ENCODE results near the gene CFAP46.
A peak's percentile ranks its signal among the peaks of the same experiment; 100 is the strongest.
"Not testable (repeated sequence)": the region's sequence is repeated elsewhere in the genome, so short reads cannot be mapped to it uniquely, and the experiment has no call there.

Gene CFAP46

DNA sequence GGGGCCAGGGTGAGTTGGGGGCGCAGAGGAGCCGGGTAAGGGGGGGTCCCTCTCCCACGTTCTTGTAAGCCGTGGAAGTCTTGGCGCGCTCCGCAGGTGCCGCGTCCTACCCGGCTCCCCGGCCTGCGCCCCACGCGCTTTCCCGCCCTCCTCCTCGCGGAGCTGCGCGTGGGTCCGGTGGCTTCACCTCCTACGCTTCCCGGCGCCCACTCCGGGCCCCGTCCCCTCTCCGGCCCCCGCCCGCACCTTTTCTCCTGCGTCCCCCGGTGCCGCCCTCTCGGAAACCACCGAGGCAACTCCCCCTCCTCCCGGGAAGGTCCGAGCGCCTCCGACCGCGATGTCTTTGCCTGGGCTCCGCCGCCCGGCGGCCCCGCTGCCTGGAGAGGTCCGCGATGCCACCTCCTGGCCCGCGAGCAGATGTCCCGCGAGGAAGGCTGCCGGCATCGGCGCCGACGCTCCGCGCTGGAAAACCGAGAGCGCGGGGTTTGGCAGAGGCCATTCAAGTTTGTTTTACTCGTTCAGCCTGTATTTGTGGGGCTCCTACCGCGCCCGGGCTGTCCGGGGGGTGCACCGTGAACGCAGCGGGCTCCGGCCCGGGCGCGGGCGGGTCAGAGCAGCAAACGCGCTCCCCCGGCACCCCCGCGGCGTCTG is 154.1 kb downstream of the CFAP46 start:
- no peak for ATAC-seq
- peak; percentile 15 for DNase-seq

DNA sequence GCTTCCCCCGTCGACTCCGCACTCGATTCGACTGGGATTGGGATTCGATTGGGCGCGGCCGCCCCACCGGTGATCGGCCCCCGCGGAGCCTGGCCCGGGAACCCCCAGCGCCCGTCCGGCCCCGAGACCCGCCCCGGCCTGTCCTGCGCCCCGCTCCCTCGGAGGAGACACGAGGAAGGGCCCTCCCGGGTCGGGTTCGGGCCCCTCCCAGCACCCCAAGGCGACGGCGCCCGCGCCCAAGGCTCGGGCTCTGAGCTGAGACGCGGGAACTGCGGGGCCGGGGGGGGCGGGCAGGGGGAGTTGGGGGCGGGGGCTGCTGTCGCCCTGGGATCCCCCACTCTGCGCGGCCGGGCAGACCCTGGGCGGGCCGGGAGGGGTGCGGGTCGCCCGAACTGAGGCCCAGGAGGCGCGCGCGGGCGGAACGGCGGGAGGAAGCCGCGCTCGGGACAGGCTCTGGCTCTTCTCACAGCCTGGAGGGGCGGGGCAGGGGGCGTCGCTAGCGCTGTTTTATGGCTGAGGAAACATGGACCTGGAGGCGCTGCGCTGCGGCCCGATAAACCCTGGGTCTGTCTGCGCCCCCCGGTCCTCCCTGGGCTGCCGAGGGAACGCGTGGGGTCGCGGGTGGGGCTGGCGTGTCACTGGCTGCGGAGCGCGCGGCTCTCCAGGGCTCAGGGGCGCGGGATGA is 154.7 kb downstream of the CFAP46 start:
- peak; percentile 29 for DNase-seq
- ATAC-seq = peak; percentile 14

DNA sequence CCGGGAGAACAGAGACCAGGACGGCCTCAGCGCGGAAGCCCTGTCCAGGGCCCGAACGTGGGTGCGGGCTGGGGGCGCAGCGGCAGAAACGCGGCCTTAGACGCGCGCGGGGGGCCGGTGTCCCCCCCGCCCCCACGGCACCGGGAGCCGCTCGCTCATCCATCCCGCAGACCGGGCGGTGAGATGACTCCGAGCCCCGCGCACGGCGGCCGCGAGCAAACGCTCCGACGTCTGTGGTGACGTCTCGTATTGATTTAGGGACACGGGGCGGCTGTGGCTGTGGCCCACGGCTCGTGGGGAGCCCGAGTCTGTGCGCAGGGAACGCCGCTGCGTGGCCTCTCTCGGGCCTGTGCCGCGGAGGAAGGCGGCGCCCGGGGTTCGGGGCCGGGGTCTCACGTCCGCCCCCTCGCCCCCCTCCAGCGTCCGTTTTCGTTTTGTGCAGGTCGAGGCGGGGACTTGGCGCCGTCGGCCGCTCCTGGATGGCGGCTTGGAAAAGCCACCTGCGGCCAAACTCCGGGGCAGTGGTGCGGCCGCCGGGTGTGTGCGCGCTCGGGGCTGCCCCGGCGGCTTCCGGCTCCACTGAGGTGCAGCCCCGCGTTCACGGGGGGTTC is 155.4 kb downstream of the CFAP46 start:
- no peak for ATAC-seq
- DNase-seq = no peak

DNA sequence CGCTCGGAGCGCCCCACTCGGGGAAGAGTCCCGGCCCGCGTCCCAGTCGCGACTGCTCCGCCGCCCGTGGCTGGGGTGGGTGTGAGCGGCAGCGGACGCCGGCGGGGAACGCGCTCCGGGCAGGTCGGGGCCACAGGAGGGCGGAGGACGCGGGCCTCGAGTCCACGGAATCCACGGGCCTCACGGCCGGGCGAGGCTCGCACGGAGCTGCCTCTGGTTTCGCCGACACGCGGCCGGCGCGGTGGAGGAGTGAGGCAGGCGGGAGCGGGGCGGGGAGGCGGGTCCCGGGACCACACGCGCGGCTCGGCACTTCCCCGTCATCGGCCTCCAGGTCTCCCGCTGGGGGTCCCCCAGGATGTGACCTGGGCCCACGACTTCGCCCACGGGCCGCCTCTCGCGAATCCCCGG is 155.9 kb downstream of the CFAP46 start:
- ATAC-seq = no peak

GRCh38 chr10:132785723-132786475 is 156.5 kb downstream of the CFAP46 start, which contains the start of gene NKX6-2:
Gene NKX6-2, minus strand, starts transcription at chr10:132786147. Its CDS starts 199 bp downstream, at chr10:132785948.
- DNase-seq (no peak), ATAC-seq (no peak)

More for the DNA sequence above, 155.9 kb downstream of the CFAP46 start:
- no peak for DNase-seq

GRCh38 chr10:132784866-132785722 is 157.3 kb downstream of the CFAP46 start:
- DNase-seq = peak; percentile 22
- no peak for ATAC-seq

DNA sequence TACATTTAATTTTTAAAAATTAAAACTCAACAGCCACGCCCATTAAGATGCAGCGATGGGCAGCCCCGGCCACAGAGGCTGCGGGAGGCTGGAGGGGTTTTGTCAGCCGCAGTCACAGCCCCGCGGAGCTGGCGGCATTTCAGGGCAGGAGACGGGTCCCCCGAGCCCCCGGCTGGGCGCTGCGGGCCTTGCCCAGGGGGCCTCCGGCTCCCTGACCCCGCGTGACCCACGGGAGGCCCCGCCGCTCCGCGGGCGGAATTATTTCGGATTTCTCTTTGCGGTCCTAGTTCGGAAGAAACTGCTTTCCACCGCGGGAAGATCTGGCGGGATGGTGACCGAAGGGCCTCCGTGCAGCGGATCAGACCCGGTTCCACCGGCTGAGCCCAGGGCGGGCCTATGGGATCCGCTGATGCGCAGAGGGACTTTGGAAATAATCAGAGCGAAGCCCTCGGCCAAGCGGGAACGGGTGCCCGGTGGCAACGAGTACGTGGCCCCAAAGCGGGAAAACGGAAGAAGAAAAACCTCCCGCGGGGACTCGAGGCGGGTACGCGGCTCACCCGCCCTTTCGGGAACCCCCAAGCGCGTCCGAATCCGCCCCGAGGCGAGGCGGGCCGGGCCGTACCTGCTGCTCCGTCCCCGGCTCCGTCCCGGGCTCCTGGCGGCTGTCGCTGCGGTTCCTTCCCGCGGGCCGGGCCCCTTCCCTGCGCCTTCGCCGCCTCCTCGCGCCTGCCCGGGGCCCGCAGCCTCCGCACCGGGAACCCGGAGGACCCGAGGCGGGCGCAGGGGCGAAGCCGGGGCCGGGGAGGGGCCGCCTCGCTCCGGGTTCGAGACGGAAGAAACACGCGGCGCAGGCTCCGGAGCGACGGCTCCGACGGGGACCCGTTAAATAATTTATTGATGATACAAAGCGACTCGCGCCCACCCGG is 158.2 kb downstream of the CFAP46 start:
- no peak for DNase-seq
- no peak for ATAC-seq

- no peak for ATAC-seq
- DNase-seq = no peak
These were observed 159.0 kb downstream of the CFAP46 start for GRCh38 chr10:132783165-132783939.

GRCh38 chr10:132781556-132781955 is 160.8 kb downstream of the CFAP46 start:
- ATAC-seq (no peak), DNase-seq (no peak)

DNA sequence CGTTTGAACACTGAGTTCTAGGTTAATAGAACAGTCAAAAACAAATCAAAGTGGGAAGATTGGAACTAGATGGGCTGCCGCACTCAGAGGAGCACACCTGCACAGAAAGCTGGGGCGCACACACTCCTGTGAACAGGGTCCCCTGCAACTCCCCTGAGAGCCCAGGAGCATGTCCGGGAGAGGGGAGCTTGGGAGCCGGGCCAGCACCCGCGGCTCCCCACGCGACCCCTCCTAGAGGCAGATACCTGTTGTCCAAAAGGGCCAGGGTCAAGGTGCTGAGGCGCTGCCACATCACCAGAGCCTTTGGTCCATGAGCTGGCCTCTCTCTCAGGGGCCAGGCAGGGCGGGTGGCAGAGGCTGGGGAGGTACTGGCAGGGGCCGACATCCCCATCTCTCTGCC is 162.0 kb downstream of the CFAP46 start:
- no peak for ATAC-seq
- no peak for DNase-seq

GRCh38 chr10:132779549-132780294 is 162.6 kb downstream of the CFAP46 start:
- ATAC-seq (no peak), DNase-seq (no peak)

- no peak for DNase-seq
- ATAC-seq = no peak
These were observed 164.9 kb downstream of the CFAP46 start for GRCh38 chr10:132777441-132777840.

DNA sequence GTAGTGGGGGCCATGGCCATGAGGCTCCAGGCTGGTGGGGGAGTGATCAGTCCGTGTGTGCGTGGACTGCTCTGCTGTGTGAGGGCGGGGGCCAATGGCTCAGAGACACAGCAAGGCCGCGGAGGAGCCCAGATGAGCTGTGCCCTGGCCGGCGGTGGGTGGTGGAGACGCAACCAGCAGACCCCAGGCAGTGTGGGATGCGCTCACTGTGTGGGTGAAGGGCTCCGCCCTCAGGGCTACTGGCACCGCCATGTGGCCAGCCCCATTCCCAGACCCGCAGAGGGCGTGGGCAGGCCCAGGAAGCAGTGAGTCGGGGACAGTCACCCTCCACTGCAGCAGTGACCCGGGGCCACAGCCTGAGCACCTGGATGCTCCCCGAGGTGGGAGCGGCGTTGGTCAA is 165.5 kb downstream of the CFAP46 start:
- DNase-seq (no peak), ATAC-seq (no peak)

DNA sequence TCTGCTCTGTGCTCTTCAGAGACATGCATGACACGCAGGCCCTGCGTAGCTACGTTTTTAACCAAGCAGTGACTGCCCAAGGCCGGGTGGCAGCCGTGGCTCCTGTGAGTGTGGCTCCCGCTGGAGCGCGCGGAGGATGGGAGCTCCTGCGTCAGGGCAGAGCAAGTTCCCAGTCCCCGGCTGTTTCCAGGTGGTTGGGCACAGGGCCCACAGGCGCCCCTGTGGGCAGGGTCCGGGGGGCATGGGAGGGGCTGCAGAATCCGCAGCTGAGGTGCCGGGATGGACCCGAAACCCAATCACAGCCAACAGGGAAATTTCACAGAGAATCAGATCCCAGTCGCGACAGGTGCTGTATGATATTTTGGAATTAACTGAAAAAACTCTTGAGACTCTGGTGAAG is 166.2 kb downstream of the CFAP46 start:
- DNase-seq (no peak), ATAC-seq (no peak)

DNA sequence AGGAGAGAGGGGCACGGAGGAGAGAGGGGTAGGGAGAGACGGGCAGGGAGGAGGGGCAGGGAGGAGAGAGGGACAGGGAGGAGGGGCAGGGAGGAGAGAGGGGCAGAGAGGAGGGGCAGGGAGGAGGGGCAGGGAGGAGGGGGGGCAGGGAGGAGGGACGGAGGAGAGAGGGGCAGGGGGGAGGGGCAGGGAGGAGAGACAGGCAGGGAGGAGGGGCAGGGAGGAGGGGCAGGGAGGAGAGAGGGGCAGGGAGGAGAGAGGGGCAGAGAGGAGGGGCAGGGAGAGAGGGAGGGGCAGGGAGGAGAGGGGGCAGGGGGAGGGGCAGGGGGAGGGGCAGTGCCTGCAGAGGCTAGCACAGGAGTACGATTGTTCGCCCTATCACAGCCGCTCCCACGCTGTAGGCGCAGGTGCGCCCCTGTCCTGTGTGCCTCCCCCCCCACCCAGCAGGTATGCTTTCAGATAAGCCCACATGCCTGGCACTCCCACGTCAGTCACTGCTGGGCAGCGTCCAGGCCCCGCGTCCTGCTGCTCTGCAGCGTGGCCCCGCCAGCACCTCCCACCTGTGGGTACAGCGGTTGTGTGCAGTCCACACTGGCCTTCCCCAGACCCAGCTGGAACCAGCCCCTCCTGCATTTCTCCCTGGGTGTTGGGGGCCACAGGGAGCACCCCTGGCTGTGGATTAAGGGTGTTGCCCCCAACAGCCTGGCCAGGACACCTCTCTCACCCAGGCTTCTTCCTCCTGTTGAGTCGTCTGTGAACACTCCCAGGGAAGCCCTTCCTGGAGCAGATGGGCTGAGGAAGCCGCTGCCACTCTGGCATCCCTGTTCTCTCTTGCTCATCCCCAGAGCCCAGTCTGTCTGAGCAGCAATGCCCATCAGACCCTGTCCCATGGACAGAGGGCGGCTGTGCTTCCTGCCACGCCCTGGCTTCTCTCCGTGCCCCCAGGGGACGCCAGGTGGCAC is 167.2 kb downstream of the CFAP46 start:
- ATAC-seq (no peak), DNase-seq (no peak)

- ATAC-seq = no peak
These were observed 168.0 kb downstream of the CFAP46 start for GRCh38 chr10:132774181-132774901.

GRCh38 chr10:132772816-132773215 is 169.6 kb downstream of the CFAP46 start:
- not testable (repeated sequence) for ATAC-seq, DNase-seq

More at GRCh38 chr10:132774181-132774901, 168.0 kb downstream of the CFAP46 start:
- DNase-seq = no peak
